Activated naive CD4-positive, alpha-beta T cell treated with anti-CD3 and anti-CD28 coated beads for 36 hours (primary cell): ENCODE data around the gene FRMD4A. TPM values are rescaled to one million over a fixed set of nuclear protein-coding genes. Genes with fewer than 3 reads are reported as not detected.
"Not testable (repeated sequence)": the region's sequence is repeated elsewhere in the genome, so short reads cannot be mapped to it uniquely, and the experiment has no call there.

Experiments used
- CTCF ChIA-PET: fragments of 350-600 bp; sonication (Branson Sonifier 250); formaldehyde crosslinking; loops from one replicate; lab custom pipeline; 2021; ENCODE audit warnings: antibody characterized with exemption; lab: Charles Lee
- DNase-seq: peaks from one replicate; pipeline ENCODE4 v3.0.0-alpha.2; 2020
- H3K27ac Mint-ChIP-seq: one replicate; pipeline ENCODE4 v1.8.0; 2021; ENCODE audit warnings: mild to moderate bottlenecking, mixed read lengths
- H3K27me3 Mint-ChIP-seq: one replicate; pipeline ENCODE4 v1.8.0; 2021; ENCODE audit warnings: low read depth, mixed read lengths
- H3K36me3 Mint-ChIP-seq: one replicate; pipeline ENCODE4 v1.8.0; 2021; ENCODE audit warnings: low read depth, mixed read lengths
- H3K4me1 Mint-ChIP-seq: one replicate; pipeline ENCODE4 v1.8.0; 2021; ENCODE audit warnings: low read depth, mixed read lengths
- H3K4me3 Mint-ChIP-seq: one replicate; pipeline ENCODE4 v1.8.0; 2021; ENCODE audit warnings: mild to moderate bottlenecking, moderate library complexity, mixed read lengths
- H3K9me3 Mint-ChIP-seq: one replicate; pipeline ENCODE4 v1.8.0; 2021; ENCODE audit warnings: mixed read lengths
- intact Hi-C: fragments of 100-400 bp; cut with micrococcal nuclease; formaldehyde crosslinking; loops from one replicate; pipeline ENCODE4 v1.15.1; 2023
- total RNA-seq, 2 experiments: library from RNA; stranded (reverse); gene quantifications; one replicate each; pipeline ENCODE4 v1.2.3, GENCODE V29; 2021

Gene FRMD4A
- total RNA-seq, 2 experiments from 2014 or later = 0.69 to 1.1 TPM

- CTCF ChIA-PET = interaction anchor here (0.7 to 0.9 kb wide), 2 partner anchors 10 to 21 kb away, joined by 3 read pairs; no protein-coding TSS in a partner anchor
- DNase-seq = no peak
- Mint-ChIP-seq H3K27me3 (no peaks in the 10 kb centered on the region), H3K27ac (no peak overlapping the region), H3K36me3 (no peaks in the 10 kb centered on the region), H3K4me3 (no peak overlapping the region), H3K4me1 (peaks cover 15% of the 10 kb centered on the region), H3K9me3 (peaks cover 2% of the 10 kb centered on the region)
- intact Hi-C loops = no loop called here
Observed at GRCh38 chr10:13722747-13723653, 607.7 kb downstream of the FRMD4A start.

GRCh38 chr10:13721486-13721885 lies 609.2 kb downstream of the FRMD4A start:
- H3K4me1 Mint-ChIP-seq = peaks cover 19% of the 10 kb centered on the region
- DNase-seq = no peak
- CTCF ChIA-PET = no interaction called here

GRCh38 chr10:13720699-13721098 lies 610.0 kb downstream of the FRMD4A start:
- Mint-ChIP-seq H3K9me3 (peaks cover 2% of the 10 kb centered on the region), H3K27ac (no peak overlapping the region), H3K4me1 (peaks cover 19% of the 10 kb centered on the region), H3K36me3 (no peaks in the 10 kb centered on the region), H3K27me3 (no peaks in the 10 kb centered on the region), H3K4me3 (no peak overlapping the region)
- intact Hi-C loops = no loop called here
- CTCF ChIA-PET = no interaction called here
- no peak for DNase-seq

More at GRCh38 chr10:13721486-13721885, 609.2 kb downstream of the FRMD4A start:
- intact Hi-C loops = no loop called here
- H3K4me3 Mint-ChIP-seq = no peak overlapping the region
- peaks cover 2% of the 10 kb centered on the region for H3K9me3 Mint-ChIP-seq
- no peak overlapping the region for H3K27ac Mint-ChIP-seq
- no peaks in the 10 kb centered on the region for H3K36me3 Mint-ChIP-seq
- H3K27me3 Mint-ChIP-seq = no peaks in the 10 kb centered on the region

GRCh38 chr10:13719425-13719824 lies 611.3 kb downstream of the FRMD4A start:
- no peak overlapping the region for H3K4me3 Mint-ChIP-seq
- intact Hi-C loops = no loop called here
- H3K9me3 Mint-ChIP-seq = peaks cover 2% of the 10 kb centered on the region
- no peak for DNase-seq
- H3K36me3 Mint-ChIP-seq = no peaks in the 10 kb centered on the region
- CTCF ChIA-PET = interaction anchor here (0.6 to 2.1 kb wide), 2 partner anchors 60 to 824 kb away, joined by 3 to 6 read pairs; no protein-coding TSS in a partner anchor
- H3K4me1 Mint-ChIP-seq = peaks cover 19% of the 10 kb centered on the region
- no peak overlapping the region for H3K27ac Mint-ChIP-seq
- no peaks in the 10 kb centered on the region for H3K27me3 Mint-ChIP-seq

GRCh38 chr10:13718820-13719219 lies 611.9 kb downstream of the FRMD4A start:
- no peak overlapping the region for H3K27ac Mint-ChIP-seq
- peaks cover 19% of the 10 kb centered on the region for H3K4me1 Mint-ChIP-seq
- no peak overlapping the region for H3K4me3 Mint-ChIP-seq
- intact Hi-C loops = no loop called here
- DNase-seq = no peak
- no peaks in the 10 kb centered on the region for H3K36me3 Mint-ChIP-seq
- CTCF ChIA-PET = interaction anchor here (2.1 kb wide), 1 partner anchor 59 kb away, joined by 6 read pairs; no protein-coding TSS in a partner anchor
- peaks cover 2% of the 10 kb centered on the region for H3K9me3 Mint-ChIP-seq
- H3K27me3 Mint-ChIP-seq = no peaks in the 10 kb centered on the region

GRCh38 chr10:13717936-13718772 lies 612.6 kb downstream of the FRMD4A start:
- peak overlapping the region; percentile 69 for H3K4me3 Mint-ChIP-seq
- no peak overlapping the region for H3K27ac Mint-ChIP-seq
- intact Hi-C loops = no loop called here
- peak; percentile 72 for DNase-seq
- no peaks in the 10 kb centered on the region for H3K36me3 Mint-ChIP-seq
- no peaks in the 10 kb centered on the region for H3K27me3 Mint-ChIP-seq
- CTCF ChIA-PET = interaction anchor here (0.7 to 2.1 kb wide), 3 partner anchors 54 to 59 kb away, joined by 3 to 6 read pairs (median 3); no protein-coding TSS in a partner anchor
- peaks cover 18% of the 10 kb centered on the region for H3K4me1 Mint-ChIP-seq
- H3K9me3 Mint-ChIP-seq = peaks cover 2% of the 10 kb centered on the region

- Mint-ChIP-seq H3K4me3 (peak overlapping the region; percentile 69), H3K27me3 (no peaks in the 10 kb centered on the region), H3K9me3 (peaks cover 2% of the 10 kb centered on the region), H3K4me1 (peaks cover 23% of the 10 kb centered on the region), H3K36me3 (no peaks in the 10 kb centered on the region), H3K27ac (no peak overlapping the region)
- DNase-seq = no peak
- CTCF ChIA-PET = interaction anchor here (0.7 to 1.0 kb wide), 2 partner anchors 55 to 58 kb away, joined by 3 read pairs; no protein-coding TSS in a partner anchor
- intact Hi-C loops = no loop called here
Observed at GRCh38 chr10:13717571-13717935, 613.2 kb downstream of the FRMD4A start.

GRCh38 chr10:13716081-13717071 lies 614.3 kb downstream of the FRMD4A start:
- H3K4me3 Mint-ChIP-seq = no peak overlapping the region
- no peak for DNase-seq
- peaks cover 27% of the 10 kb centered on the region for H3K4me1 Mint-ChIP-seq
- H3K27me3 Mint-ChIP-seq = no peaks in the 10 kb centered on the region
- H3K9me3 Mint-ChIP-seq = peaks cover 2% of the 10 kb centered on the region
- intact Hi-C loops = no loop called here
- CTCF ChIA-PET = no interaction called here
- no peaks in the 10 kb centered on the region for H3K36me3 Mint-ChIP-seq
- no peak overlapping the region for H3K27ac Mint-ChIP-seq

- H3K27me3 Mint-ChIP-seq, H3K27ac Mint-ChIP-seq, H3K4me3 Mint-ChIP-seq, H3K36me3 Mint-ChIP-seq, H3K9me3 Mint-ChIP-seq, CTCF ChIA-PET, DNase-seq, intact Hi-C loops: not testable (repeated sequence)
- H3K4me1 Mint-ChIP-seq = peaks cover 27% of the 10 kb centered on the region
Observed at GRCh38 chr10:13715596-13715995, 615.1 kb downstream of the FRMD4A start.

- DNase-seq = no peak
- Mint-ChIP-seq H3K36me3 (no peaks in the 10 kb centered on the region), H3K9me3 (no peaks in the 10 kb centered on the region), H3K27ac (no peak overlapping the region), H3K4me1 (peaks cover 27% of the 10 kb centered on the region), H3K27me3 (no peaks in the 10 kb centered on the region), H3K4me3 (no peak overlapping the region)
- intact Hi-C loops = no loop called here
- CTCF ChIA-PET = no interaction called here
Observed at GRCh38 chr10:13715100-13715499, 615.6 kb downstream of the FRMD4A start.

- CTCF ChIA-PET = interaction anchor here (0.6 kb wide), 2 partner anchors 141 to 527 kb away, joined by 3 read pairs; no protein-coding TSS in a partner anchor
- intact Hi-C loops = no loop called here
- Mint-ChIP-seq H3K4me3 (no peak overlapping the region), H3K27ac (no peak overlapping the region), H3K4me1 (peaks cover 17% of the 10 kb centered on the region), H3K9me3 (no peaks in the 10 kb centered on the region), H3K36me3 (no peaks in the 10 kb centered on the region), H3K27me3 (peaks cover 4% of the 10 kb centered on the region)
- DNase-seq = peak; percentile 38
Observed at GRCh38 chr10:13712837-13713581, 617.7 kb downstream of the FRMD4A start.
